Loucy (cell line): ENCODE measurements around the gene CC2D2A.

Experiments
- H2AFZ ChIP-seq: fragments of 200-600 bp; sonication (generic); 2 replicates; pipeline ENCODE4 v1.6.0; 2016; ENCODE audit warnings: antibody characterized with exemption, mild to moderate bottlenecking, low read length, moderate library complexity
- H3F3A ChIP-seq: fragments of 200-600 bp; 2 replicates; pipeline ENCODE4 v1.6.0; 2016; ENCODE audit warnings: antibody characterized with exemption, low read depth, mild to moderate bottlenecking
- H3K27me3 ChIP-seq: fragments of 200-600 bp; sonication (generic); 2 replicates; pipeline ENCODE4 v1.6.1; 2014; ENCODE audit warnings: low read length, mild to moderate bottlenecking; ENCODE audit not compliant: insufficient read depth, poor library complexity, severe bottlenecking
- H3K36me3 ChIP-seq: fragments of 200-600 bp; sonication (generic); 2 replicates; pipeline ENCODE4 v1.6.1; 2016; ENCODE audit warnings: low read length; ENCODE audit not compliant: insufficient read depth
- H3K4me1 ChIP-seq: fragments of 200-600 bp; sonication (generic); 2 replicates; pipeline ENCODE4 v1.5.1; 2014; ENCODE audit warnings: low read length, mild to moderate bottlenecking; ENCODE audit not compliant: insufficient read depth, poor library complexity, severe bottlenecking
- H3K4me2 ChIP-seq: fragments of 200-600 bp; sonication (generic); 2 replicates; pipeline ENCODE4 v1.6.0; 2014; ENCODE audit warnings: antibody characterized with exemption, low read length, low read depth, mild to moderate bottlenecking; ENCODE audit not compliant: poor library complexity, severe bottlenecking
- H3K4me3 ChIP-seq: fragments of 200-600 bp; sonication (generic); 2 replicates; pipeline ENCODE4 v1.5.1; 2014; ENCODE audit warnings: low read length, mild to moderate bottlenecking, mixed read lengths; ENCODE audit not compliant: poor library complexity, severe bottlenecking
- H3K79me2 ChIP-seq: fragments of 200-600 bp; sonication (generic); 2 replicates; pipeline ENCODE4 v1.6.1; 2014; ENCODE audit warnings: low read length; ENCODE audit not compliant: insufficient read depth
- H3K9ac ChIP-seq: fragments of 200-600 bp; sonication (generic); 2 replicates; pipeline ENCODE4 v1.6.0; 2014; ENCODE audit warnings: mild to moderate bottlenecking, low read depth, low read length, moderate library complexity; ENCODE audit not compliant: poor library complexity, severe bottlenecking
- H3K9me2 ChIP-seq: fragments of 200-600 bp; sonication (generic); replicated peaks from 2 replicates; pipeline ENCODE4 v1.6.1; 2016; ENCODE audit warnings: low read depth, low read length, mixed read lengths
- H3K9me3 ChIP-seq: fragments of 200-600 bp; sonication (generic); 2 replicates; pipeline ENCODE4 v1.6.1; 2014; ENCODE audit warnings: mild to moderate bottlenecking, antibody characterized with exemption, low read length, low read depth; ENCODE audit not compliant: insufficient read depth
- H4K20me1 ChIP-seq: fragments of 200-600 bp; sonication (generic); 2 replicates; pipeline ENCODE4 v1.6.0; 2014; ENCODE audit warnings: antibody characterized with exemption, low read length, mild to moderate bottlenecking; ENCODE audit not compliant: insufficient read depth, poor library complexity, severe bottlenecking
- EZH2phosphoT487 ChIP-seq: fragments of 200-600 bp; IDR thresholded peaks from 2 replicates; pipeline ENCODE4 v1.6.1; 2018; ENCODE audit warnings: antibody characterized with exemption, mild to moderate bottlenecking, moderate library complexity, borderline replicate concordance
- TF ChIP-seq, protein P1 (sequence below): fragments of 200-600 bp; sonication (generic); conservative IDR thresholded peaks from 2 replicates; pipeline ENCODE4 v1.5.1; 2014; ENCODE audit warnings: mild to moderate bottlenecking, antibody characterized with exemption, low read length

Gene CC2D2A

DNA sequence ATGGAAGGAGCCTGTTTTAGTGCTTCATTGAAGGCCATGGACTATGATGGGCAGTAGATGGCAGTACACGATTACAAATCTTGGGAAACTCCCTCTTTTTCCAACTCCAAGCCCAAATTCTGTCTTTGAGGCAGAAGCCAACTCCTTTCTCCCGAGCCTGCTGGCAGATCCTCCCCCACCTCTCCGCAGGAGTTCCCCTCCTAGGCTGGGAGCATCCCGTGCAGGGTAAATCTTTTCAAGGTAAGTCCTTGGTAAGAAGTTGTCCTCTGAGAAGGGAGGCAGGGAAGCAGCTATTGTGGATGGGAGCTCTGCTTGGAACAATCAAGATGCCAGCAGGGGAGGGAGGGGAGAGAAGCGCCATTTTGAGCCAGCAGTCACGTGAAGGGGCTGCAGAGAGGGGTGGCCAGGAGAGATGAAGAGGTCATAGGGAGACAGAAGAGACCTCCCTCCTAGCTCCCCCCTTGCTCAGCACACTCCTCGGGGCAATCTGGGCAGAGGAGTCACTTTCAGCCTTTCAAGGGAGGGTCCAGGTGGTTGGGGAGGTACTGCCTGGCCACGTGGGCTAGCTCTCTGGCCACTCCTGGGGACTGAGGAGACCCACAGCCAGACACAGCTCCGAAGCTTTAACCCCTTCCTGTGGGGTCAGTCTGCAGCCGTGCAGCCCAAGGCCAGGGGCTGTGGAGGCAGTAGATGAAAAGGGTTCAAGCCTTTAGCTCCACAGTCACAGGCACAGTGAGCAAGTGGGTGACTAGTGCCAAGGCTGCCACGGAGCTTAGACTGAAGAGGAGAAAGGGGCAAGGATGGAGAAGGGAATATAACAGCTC lies 9.6 kb downstream of the CC2D2A start:
- Histone ChIP-seq H3K9me2 (no peaks in the 10 kb centered on the region), H3K36me3 (no peaks in the 10 kb centered on the region), H3K27me3 (no peaks in the 10 kb centered on the region), H3F3A (no peaks in the 10 kb centered on the region), H3K4me3 (no peak overlapping the region), H3K9ac (no peak overlapping the region), H3K4me2 (no peak overlapping the region), H4K20me1 (no peaks in the 10 kb centered on the region), H3K79me2 (no peaks in the 10 kb centered on the region), H2AFZ (no peak overlapping the region), H3K4me1 (no peaks in the 10 kb centered on the region), H3K9me3 (no peaks in the 10 kb centered on the region)
- TF ChIP-seq, protein P1, sequence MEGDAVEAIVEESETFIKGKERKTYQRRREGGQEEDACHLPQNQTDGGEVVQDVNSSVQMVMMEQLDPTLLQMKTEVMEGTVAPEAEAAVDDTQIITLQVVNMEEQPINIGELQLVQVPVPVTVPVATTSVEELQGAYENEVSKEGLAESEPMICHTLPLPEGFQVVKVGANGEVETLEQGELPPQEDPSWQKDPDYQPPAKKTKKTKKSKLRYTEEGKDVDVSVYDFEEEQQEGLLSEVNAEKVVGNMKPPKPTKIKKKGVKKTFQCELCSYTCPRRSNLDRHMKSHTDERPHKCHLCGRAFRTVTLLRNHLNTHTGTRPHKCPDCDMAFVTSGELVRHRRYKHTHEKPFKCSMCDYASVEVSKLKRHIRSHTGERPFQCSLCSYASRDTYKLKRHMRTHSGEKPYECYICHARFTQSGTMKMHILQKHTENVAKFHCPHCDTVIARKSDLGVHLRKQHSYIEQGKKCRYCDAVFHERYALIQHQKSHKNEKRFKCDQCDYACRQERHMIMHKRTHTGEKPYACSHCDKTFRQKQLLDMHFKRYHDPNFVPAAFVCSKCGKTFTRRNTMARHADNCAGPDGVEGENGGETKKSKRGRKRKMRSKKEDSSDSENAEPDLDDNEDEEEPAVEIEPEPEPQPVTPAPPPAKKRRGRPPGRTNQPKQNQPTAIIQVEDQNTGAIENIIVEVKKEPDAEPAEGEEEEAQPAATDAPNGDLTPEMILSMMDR: peak; percentile 87
- TF ChIP-seq EZH2phosphoT487: no peak

DNA sequence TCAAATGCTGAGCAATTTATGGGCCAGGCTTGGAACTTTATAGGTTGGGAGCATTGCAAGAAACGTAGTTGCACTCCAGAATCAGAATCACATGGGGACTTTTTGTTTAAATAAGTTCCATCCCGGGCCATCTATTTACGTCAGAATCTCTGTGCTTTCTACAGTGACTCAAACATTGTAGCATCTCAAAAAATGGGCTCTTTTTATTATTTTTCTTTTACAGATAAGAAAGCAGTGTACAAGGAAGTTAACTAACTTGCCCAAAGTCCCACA lies 10.2 kb downstream of the CC2D2A start:
- no peaks in the 10 kb centered on the region for H3K36me3 ChIP-seq
- no peaks in the 10 kb centered on the region for H3K79me2 ChIP-seq
- H3F3A ChIP-seq: no peaks in the 10 kb centered on the region
- TF ChIP-seq EZH2phosphoT487: no peak
- TF ChIP-seq, protein P1: no peak
- no peaks in the 10 kb centered on the region for H3K9me2 ChIP-seq
- no peak overlapping the region for H3K9ac ChIP-seq
- H4K20me1 ChIP-seq: no peaks in the 10 kb centered on the region
- no peak overlapping the region for H3K4me3 ChIP-seq
- no peak overlapping the region for H3K4me2 ChIP-seq
- H3K4me1 ChIP-seq: no peaks in the 10 kb centered on the region
- no peak overlapping the region for H2AFZ ChIP-seq
- H3K27me3 ChIP-seq: no peaks in the 10 kb centered on the region
- no peaks in the 10 kb centered on the region for H3K9me3 ChIP-seq

DNA sequence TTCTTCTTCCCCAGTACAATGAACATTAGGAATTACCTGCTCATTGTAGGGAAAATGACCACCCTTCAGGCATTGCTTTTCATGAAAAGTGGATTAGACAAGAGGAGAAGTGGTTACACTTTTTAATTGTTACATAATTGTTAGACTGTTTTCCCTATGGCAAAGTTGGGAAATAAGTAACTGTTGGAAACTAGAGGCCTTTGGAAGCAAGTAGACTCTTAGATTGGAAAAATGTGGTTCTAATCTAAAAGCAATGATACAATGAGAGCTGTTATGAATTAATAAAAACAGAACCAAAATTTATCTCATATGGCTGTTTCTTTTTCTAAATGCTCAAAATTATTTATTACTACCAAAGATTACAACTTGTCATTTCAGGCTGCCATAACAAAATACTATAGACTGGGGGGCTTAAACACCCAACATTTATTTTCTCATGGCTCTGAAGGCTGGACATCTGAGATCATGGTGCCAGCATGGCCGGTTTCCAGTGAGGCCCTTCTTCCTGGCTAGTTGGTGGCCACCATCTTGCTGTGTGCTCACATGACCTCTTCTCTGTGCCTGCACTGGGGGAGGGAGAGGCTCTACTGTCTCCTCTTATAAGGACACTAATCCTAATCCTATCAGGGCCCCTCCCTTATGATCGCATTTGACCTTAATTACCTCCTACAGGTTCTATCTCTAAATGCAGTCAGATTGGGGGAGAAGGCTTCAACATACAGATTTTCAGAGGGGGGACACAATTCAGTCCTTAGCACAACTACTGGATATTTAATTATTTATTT lies 12.5 kb downstream of the CC2D2A start:
- Histone ChIP-seq H3K36me3 (no peaks in the 10 kb centered on the region), H3K9ac (no peak overlapping the region), H3K9me2 (no peaks in the 10 kb centered on the region), H3K79me2 (no peaks in the 10 kb centered on the region), H4K20me1 (no peaks in the 10 kb centered on the region), H3K9me3 (no peaks in the 10 kb centered on the region), H2AFZ (no peak overlapping the region), H3K4me2 (no peak overlapping the region), H3K4me3 (no peak overlapping the region), H3K4me1 (no peaks in the 10 kb centered on the region), H3K27me3 (no peaks in the 10 kb centered on the region), H3F3A (no peaks in the 10 kb centered on the region)
- no peak for TF ChIP-seq EZH2phosphoT487
- TF ChIP-seq, protein P1: no peak
